BE2C (cell line): ENCODE measurements around the gene ING3.

ENCODE experiments used
- DNase-seq: peaks from one replicate; pipeline ENCODE4 v3.0.0-alpha.2; 2020
- H3K27me3 ChIP-seq: fragments of 250-450 bp; sonication (Bioruptor Pico); 2 replicates; pipeline ENCODE4 v1.5.1; 2020; ENCODE audit warnings: mild to moderate bottlenecking
- H3K36me3 ChIP-seq: fragments of 250-450 bp; sonication (Bioruptor Pico); 2 replicates; pipeline ENCODE4 v1.5.1; 2020; ENCODE audit warnings: mild to moderate bottlenecking
- H3K4me1 ChIP-seq: fragments of 250-450 bp; sonication (Bioruptor Pico); 2 replicates; pipeline ENCODE4 v1.5.1; 2020
- H3K4me3 ChIP-seq: 2 replicates; pipeline ENCODE4 v1.5.1; 2011; ENCODE audit warnings: low read depth, low read length
- H3K9me3 ChIP-seq: fragments of 250-450 bp; sonication (Bioruptor Pico); 2 replicates; pipeline ENCODE4 v1.5.1; 2020
- CTCF ChIP-seq: IDR thresholded peaks from 2 replicates; pipeline ENCODE4 v1.5.1; 2012; ENCODE audit warnings: mild to moderate bottlenecking, low read depth, low read length

The ING3 gene

GRCh38 chr7:120985130-120985758, 34.7 kb downstream of the ING3 start:
- peaks cover 5% of the 10 kb centered on the region; the same call in 1 of the 2 replicates for H3K4me1 ChIP-seq
- DNase-seq, result peak; percentile 8
- H3K27me3 ChIP-seq, result peaks cover 21% of the 10 kb centered on the region
- TF ChIP-seq CTCF, result no peak
- H3K36me3 ChIP-seq, result no peaks in the 10 kb centered on the region
- no peaks in the 10 kb centered on the region for H3K9me3 ChIP-seq
- H3K4me3 ChIP-seq, result no peak overlapping the region

GRCh38 chr7:120985839-120986238, 35.3 kb downstream of the ING3 start:
- Histone ChIP-seq H3K4me1 (peaks cover 5% of the 10 kb centered on the region; the same call in 1 of the 2 replicates), H3K36me3 (no peaks in the 10 kb centered on the region), H3K4me3 (no peak overlapping the region), H3K9me3 (no peaks in the 10 kb centered on the region), H3K27me3 (peaks cover 27% of the 10 kb centered on the region)
- DNase-seq, result no peak
- TF ChIP-seq CTCF, result no peak

GRCh38 chr7:120986650-120987049, 36.1 kb downstream of the ING3 start:
- H3K36me3 ChIP-seq, result no peaks in the 10 kb centered on the region
- peaks cover 35% of the 10 kb centered on the region for H3K27me3 ChIP-seq
- no peaks in the 10 kb centered on the region for H3K9me3 ChIP-seq
- DNase-seq, result no peak
- H3K4me1 ChIP-seq, result peaks cover 5% of the 10 kb centered on the region; the same call in 1 of the 2 replicates
- no peak overlapping the region for H3K4me3 ChIP-seq
- no peak for TF ChIP-seq CTCF

DNA sequence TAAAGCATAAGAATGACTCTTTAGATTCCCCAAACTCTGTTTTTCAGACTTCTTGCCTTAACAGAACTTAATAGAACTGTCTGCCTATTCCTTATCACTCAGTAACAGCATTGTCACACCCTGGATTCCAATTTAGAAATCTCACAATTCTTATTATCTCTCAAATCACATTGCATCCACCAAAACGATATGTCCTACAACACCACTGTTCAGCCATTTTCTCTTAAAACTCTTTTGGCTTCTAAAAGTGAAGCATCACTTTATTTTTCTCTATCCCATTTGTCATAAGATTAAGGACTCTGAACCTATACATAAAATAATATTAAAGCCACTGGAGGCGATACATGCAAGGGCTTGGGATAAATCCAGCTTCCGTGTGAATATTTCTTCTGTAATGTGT, 36.7 kb downstream of the ING3 start:
- no peak overlapping the region for H3K4me3 ChIP-seq
- TF ChIP-seq CTCF, result no peak

GRCh38 chr7:120987683-120988590, 37.4 kb downstream of the ING3 start:
- DNase-seq, result peak; percentile 85
- no peaks in the 10 kb centered on the region for H3K9me3 ChIP-seq
- peaks cover 48% of the 10 kb centered on the region for H3K27me3 ChIP-seq
- peak; percentile 98 for TF ChIP-seq CTCF
- no peaks in the 10 kb centered on the region for H3K36me3 ChIP-seq
- H3K4me3 ChIP-seq, result peak overlapping the region; percentile 54
- H3K4me1 ChIP-seq, result peaks cover 5% of the 10 kb centered on the region; the same call in 1 of the 2 replicates

More for the DNA sequence above, 36.7 kb downstream of the ING3 start:
- no peak for DNase-seq
- Histone ChIP-seq H3K36me3 (no peaks in the 10 kb centered on the region), H3K27me3 (peaks cover 42% of the 10 kb centered on the region), H3K9me3 (no peaks in the 10 kb centered on the region), H3K4me1 (peaks cover 5% of the 10 kb centered on the region; the same call in 1 of the 2 replicates)
